Activated CD8-positive, alpha-beta memory T cell treated with anti-CD3 and anti-CD28 coated beads, Interleukin-2, amount 50 U/mL, for 24 hours (primary cell): ENCODE data around the gene CDKN2A.

Experiments used
- DNase-seq: peaks from one replicate; pipeline ENCODE4 v3.0.0-alpha.2; 2020; ENCODE audit errors: extremely low read depth

CDKN2A gene

DNA sequence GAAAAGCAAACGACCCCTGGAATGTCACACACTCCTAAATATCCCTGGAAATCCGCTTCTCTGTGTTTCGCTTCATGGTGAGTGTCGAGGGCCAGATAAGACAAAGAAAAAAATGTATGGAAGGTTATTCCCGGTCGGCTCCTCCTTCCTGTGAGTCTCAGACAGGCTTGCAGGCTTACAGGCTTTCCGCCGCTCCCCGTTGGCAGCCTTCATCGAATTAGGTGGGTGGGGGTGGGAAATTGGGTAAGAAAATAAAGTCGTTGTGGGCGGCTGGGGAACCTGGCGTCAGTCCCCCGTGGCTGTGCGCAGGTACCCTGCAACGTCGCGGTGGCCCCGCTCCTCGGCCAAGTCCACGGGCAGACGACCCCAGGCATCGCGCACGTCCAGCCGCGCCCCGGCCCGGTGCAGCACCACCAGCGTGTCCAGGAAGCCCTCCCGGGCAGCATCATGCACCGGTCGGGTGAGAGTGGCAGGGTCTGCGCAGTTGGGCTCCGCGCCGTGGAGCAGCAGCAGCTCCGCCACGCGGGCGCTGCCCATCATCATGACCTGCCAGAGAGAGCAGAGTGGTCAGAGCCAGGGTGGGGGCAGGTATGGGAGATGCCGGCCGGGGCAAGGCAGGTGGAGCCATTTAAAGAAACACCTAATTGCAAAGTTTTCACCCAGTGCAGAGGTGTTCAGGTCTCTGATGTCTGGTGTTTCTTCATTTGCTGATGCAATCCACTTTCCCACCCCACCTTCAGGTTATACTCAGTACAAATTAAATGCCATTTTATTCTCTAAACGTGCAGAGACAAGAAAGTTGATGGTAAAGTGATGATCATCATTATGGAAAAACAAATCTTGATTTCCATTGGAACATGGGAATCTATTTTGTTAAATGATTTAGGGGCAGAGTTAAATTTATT, 11.8 kb upstream of the CDKN2A start:
- DNase-seq, result no peak

DNA sequence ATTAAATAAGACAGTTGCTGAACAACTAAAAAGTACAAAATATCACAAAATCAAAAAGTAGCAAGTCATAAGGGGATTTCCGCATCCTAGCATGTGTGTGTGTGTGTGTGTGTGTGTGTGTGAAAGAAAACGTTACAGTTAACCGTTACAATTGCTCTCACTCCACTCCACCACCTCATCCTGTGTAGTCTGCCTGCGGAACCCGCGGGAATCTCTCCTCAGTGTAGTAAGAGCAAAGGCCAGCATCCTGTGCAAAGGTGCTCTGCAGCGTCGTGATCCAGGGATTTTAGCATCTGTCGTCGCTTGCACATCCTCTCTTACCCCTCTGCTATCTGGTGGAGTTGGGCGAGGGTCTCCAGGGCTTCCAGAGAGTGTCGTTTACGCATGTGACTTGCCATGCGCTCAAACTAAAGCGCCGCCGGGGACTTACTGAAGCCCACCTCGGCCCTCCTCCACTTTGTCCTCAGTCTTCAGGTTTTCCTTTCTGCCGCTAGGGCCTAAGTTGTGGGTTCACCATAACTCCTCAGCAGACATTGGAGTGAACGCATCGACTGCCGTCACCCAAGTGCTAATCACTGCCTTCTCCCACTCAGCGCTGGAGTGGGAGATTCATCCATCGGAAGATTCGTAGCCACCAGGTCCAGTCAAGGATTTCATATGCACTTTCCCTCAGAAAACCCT, 11.0 kb upstream of the CDKN2A start:
- no peak for DNase-seq

- no peak for DNase-seq
Observed at GRCh38 chr9:22002038-22002437, 7.8 kb upstream of the CDKN2A start.

DNA sequence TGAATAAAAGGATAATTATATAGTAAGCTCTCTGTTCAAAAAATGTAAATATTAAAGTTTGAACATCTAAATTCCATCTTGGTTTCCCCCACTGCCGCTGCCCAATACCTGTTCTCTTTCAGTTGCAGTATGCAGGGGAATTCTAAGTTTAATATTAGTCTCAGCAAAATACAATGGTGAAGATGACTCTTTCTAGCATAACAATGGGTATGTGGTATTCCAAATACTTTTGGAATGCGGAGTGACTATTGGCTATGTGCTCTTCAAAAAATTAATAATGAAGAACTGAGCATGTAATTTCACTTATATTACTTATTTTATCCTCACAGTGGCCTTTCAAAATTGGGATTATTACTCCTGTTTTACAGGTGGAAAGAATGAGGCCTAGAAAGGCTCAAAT, 3.8 kb upstream of the CDKN2A start:
- DNase-seq, result no peak

GRCh38 chr9:21997480-21997879, 3.3 kb upstream of the CDKN2A start:
- DNase-seq, result no peak

DNA sequence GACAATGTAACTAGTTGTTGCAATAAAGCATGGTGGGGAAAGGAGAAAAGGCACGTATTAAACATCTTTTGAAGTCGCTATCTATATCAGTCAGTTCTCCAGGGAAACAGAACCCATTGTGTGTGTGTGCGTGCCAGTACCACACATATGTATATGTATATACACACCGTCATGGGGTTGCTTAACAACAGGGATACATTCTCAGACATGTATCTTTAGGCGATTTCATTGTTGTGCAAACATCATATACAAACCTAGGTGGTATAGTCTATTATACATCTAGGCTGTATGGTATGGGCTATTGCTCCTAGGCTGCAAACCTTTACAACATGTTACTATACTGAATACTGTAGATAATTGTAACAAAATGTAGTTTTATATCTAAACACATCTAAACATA, 2.7 kb upstream of the CDKN2A start:
- DNase-seq, result no peak

- no peak for DNase-seq
Observed at GRCh38 chr9:21996438-21996837, 2.2 kb upstream of the CDKN2A start.

DNA sequence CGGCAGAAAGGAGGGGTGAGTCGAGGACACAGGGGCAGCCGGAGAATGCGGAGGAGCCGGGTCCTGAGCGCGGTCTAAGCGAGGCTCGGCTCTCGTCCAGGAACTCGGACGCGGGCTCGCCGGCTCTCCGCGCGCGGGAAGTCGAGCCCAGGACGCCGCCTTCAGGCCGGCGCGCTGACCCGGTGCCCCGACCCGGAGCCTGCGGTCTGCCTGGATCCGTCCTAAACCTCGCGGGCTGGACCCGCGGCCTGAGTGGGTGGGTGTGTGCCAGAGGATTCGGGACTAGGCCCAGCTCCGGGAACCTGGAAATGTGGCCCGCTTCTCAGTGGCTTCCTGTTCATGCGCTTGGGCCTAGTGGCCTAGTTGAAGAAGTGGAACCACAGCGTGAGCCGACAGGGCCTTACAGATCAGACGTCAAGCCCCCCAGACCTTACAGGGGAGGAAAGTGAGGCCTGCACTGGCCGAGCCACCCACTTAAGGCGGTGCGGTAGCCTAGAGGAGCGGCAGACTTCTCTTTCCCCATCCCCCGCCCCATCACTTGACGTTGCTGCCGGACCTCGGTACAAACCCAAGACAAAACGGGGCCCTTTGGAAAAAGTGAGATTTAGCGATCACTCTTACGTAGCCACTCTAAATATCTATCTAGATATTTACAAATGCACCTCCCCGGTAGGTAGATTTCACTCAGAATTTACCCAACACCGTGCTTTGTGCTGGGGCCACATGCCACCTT, 1.6 kb upstream of the CDKN2A start:
- DNase-seq, result no peak

GRCh38 chr9:21995006-21995665, 944 bp upstream of the CDKN2A start:
- no peak for DNase-seq

GRCh38 chr9:21994556-21995005, 389 bp upstream of the CDKN2A start, which contains the start of gene CDKN2B-AS1:
TSS of gene CDKN2B-AS1 (plus strand) at chr9:21994791.
- DNase-seq, result no peak

GRCh38 chr9:21993007-21993406, 1.2 kb downstream of the CDKN2A start:
- no peak for DNase-seq

GRCh38 chr9:21991072-21991959, 2.9 kb downstream of the CDKN2A start:
- no peak for DNase-seq

GRCh38 chr9:21989440-21990189, 4.6 kb downstream of the CDKN2A start:
- no peak for DNase-seq

GRCh38 chr9:21988056-21988990, 5.9 kb downstream of the CDKN2A start:
- no peak for DNase-seq

DNA sequence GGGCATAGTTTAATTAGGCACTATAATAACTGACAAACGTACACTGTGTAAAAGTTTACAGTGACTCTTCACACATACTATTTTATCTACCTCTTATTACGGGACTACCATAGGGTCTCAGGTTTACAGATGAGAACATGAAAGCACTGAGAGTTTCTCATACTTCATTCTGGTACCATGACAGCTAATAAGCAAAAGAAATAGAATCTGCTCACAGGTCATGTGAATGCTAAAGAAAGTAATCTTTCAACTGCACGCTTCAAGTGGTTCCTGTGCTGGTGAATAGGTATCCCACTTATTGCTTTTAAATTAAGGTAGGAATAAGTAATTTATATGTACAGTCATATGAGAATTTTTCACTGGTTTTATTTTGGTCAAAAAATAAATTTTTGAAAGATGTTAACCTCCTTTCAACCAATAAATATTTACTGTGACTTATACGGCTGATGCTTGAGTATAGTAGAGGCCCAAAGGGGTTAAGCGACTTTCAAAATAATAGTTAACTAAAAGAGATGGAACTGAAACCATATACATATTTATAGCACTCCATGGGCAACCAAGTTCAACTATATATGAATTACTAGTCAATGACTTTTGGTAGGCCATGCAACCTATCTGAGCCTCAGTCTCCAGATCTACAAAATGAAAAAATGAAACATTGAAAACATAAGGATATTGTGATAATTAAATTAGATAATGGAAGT, 8.1 kb downstream of the CDKN2A start:
- no peak for DNase-seq

- no peak for DNase-seq
Observed at GRCh38 chr9:21984101-21984500, 10.1 kb downstream of the CDKN2A start.

- no peak for DNase-seq
Observed at GRCh38 chr9:21983561-21983935, 10.6 kb downstream of the CDKN2A start.

DNA sequence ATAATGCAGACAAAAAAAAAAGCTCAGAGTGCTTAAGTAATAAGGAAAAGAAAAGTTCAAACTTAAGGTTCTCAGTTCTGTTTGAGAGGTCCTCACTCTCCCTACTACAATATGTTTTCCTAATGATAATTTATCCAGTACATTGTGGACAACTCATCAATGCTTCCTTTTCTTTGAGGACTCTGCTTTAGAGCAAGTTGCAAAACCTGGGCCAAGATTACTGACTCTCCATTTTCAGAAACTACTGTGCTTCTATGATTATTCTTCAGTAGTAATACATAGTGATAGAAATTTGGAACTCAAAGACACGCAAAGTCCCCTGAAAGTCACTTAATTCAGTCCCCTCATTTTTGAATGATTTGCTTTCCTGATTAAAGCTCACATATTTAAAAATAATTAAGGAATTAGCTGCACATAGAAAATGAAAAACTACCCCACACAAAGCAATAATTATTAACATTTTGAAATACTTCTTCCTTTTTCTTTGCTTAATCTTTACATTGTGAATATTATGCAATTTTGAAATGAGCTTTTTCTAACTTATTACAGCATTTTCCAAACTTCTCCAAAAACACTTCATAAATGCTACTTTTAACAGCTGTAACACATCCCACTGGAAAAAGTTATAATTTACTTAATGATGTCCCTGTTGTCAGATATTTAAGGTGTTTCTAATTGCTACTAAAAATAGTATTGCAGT, 11.2 kb downstream of the CDKN2A start:
- no peak for DNase-seq
